Loucy (cell line): ENCODE data around the gene DPYSL4.

Experiments
- H2AFZ ChIP-seq: fragments of 200-600 bp; sonication (generic); 2 replicates; pipeline ENCODE4 v1.6.0; 2016; ENCODE audit warnings: antibody characterized with exemption, mild to moderate bottlenecking, low read length, moderate library complexity
- H3F3A ChIP-seq: fragments of 200-600 bp; 2 replicates; pipeline ENCODE4 v1.6.0; 2016; ENCODE audit warnings: antibody characterized with exemption, low read depth, mild to moderate bottlenecking
- H3K27me3 ChIP-seq: fragments of 200-600 bp; sonication (generic); 2 replicates; pipeline ENCODE4 v1.6.1; 2014; ENCODE audit warnings: low read length, mild to moderate bottlenecking; ENCODE audit not compliant: insufficient read depth, poor library complexity, severe bottlenecking
- H3K36me3 ChIP-seq: fragments of 200-600 bp; sonication (generic); 2 replicates; pipeline ENCODE4 v1.6.1; 2016; ENCODE audit warnings: low read length; ENCODE audit not compliant: insufficient read depth
- H3K4me1 ChIP-seq: fragments of 200-600 bp; sonication (generic); 2 replicates; pipeline ENCODE4 v1.5.1; 2014; ENCODE audit warnings: low read length, mild to moderate bottlenecking; ENCODE audit not compliant: insufficient read depth, poor library complexity, severe bottlenecking
- H3K4me2 ChIP-seq: fragments of 200-600 bp; sonication (generic); 2 replicates; pipeline ENCODE4 v1.6.0; 2014; ENCODE audit warnings: antibody characterized with exemption, low read length, low read depth, mild to moderate bottlenecking; ENCODE audit not compliant: poor library complexity, severe bottlenecking
- H3K4me3 ChIP-seq: fragments of 200-600 bp; sonication (generic); 2 replicates; pipeline ENCODE4 v1.5.1; 2014; ENCODE audit warnings: low read length, mild to moderate bottlenecking, mixed read lengths; ENCODE audit not compliant: poor library complexity, severe bottlenecking
- H3K79me2 ChIP-seq: fragments of 200-600 bp; sonication (generic); 2 replicates; pipeline ENCODE4 v1.6.1; 2014; ENCODE audit warnings: low read length; ENCODE audit not compliant: insufficient read depth
- H3K9ac ChIP-seq: fragments of 200-600 bp; sonication (generic); 2 replicates; pipeline ENCODE4 v1.6.0; 2014; ENCODE audit warnings: mild to moderate bottlenecking, low read depth, low read length, moderate library complexity; ENCODE audit not compliant: poor library complexity, severe bottlenecking
- H3K9me2 ChIP-seq: fragments of 200-600 bp; sonication (generic); replicated peaks from 2 replicates; pipeline ENCODE4 v1.6.1; 2016; ENCODE audit warnings: low read depth, low read length, mixed read lengths
- H3K9me3 ChIP-seq: fragments of 200-600 bp; sonication (generic); 2 replicates; pipeline ENCODE4 v1.6.1; 2014; ENCODE audit warnings: mild to moderate bottlenecking, antibody characterized with exemption, low read length, low read depth; ENCODE audit not compliant: insufficient read depth
- H4K20me1 ChIP-seq: fragments of 200-600 bp; sonication (generic); 2 replicates; pipeline ENCODE4 v1.6.0; 2014; ENCODE audit warnings: antibody characterized with exemption, low read length, mild to moderate bottlenecking; ENCODE audit not compliant: insufficient read depth, poor library complexity, severe bottlenecking
- CTCF ChIP-seq: fragments of 200-600 bp; sonication (generic); conservative IDR thresholded peaks from 2 replicates; pipeline ENCODE4 v1.5.1; 2014; ENCODE audit warnings: mild to moderate bottlenecking, antibody characterized with exemption, low read length
- EZH2phosphoT487 ChIP-seq: fragments of 200-600 bp; IDR thresholded peaks from 2 replicates; pipeline ENCODE4 v1.6.1; 2018; ENCODE audit warnings: antibody characterized with exemption, mild to moderate bottlenecking, moderate library complexity, borderline replicate concordance

DPYSL4 gene

DNA sequence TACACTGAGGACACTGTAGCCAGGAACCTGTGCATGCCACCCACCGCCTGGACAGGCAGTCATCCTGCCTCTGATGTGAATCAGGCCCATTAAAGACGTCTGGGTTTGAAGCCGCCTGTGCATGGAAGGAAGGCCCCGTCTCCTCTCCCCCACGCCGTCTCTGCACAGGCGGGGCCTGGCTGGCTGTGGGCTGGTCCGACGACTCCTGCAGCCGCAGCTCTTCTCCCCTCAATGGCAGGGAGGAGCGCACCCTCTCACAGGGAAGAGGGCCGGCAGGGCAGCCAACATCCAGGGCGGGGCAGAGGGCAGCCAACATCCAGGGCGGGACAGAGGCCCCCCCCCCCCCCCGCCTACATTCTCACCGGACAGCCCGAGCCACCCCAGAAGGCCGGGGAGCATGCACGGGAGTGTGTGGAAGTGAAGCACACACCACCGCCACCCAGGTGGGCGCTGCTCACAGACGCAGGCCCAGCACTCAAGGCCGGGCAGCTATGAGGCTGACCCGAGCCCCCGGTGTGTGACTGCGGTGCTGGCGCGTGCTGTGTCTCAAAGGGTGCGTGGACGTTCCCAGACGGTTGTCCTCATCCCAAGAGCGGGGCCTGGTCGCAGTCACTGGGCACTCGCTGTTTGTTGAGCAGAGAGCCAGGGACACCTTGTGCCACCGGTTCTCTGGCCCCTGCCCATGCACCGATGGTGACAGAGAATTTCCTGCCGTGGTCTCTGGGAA lies 19.1 kb downstream of the DPYSL4 start:
- Histone ChIP-seq H3K9ac (no peak overlapping the region), H3F3A (no peaks in the 10 kb centered on the region), H3K79me2 (no peaks in the 10 kb centered on the region), H3K9me3 (no peaks in the 10 kb centered on the region; the same call in 1 of the 2 replicates), H2AFZ (no peak overlapping the region), H3K4me2 (no peak overlapping the region), H3K4me3 (no peak overlapping the region), H3K9me2 (no peaks in the 10 kb centered on the region), H3K36me3 (no peaks in the 10 kb centered on the region), H3K4me1 (no peaks in the 10 kb centered on the region), H3K27me3 (no peaks in the 10 kb centered on the region), H4K20me1 (no peaks in the 10 kb centered on the region)
- TF ChIP-seq CTCF, result no peak
- no peak for TF ChIP-seq EZH2phosphoT487

- Histone ChIP-seq H3K27me3 (no peaks in the 10 kb centered on the region), H3K36me3 (no peaks in the 10 kb centered on the region), H3K4me3 (no peak overlapping the region), H3K79me2 (no peaks in the 10 kb centered on the region), H3F3A (no peaks in the 10 kb centered on the region), H4K20me1 (no peaks in the 10 kb centered on the region), H3K9me2 (no peaks in the 10 kb centered on the region), H3K9ac (no peak overlapping the region), H3K4me1 (no peaks in the 10 kb centered on the region), H2AFZ (no peak overlapping the region), H3K4me2 (no peak overlapping the region), H3K9me3 (no peaks in the 10 kb centered on the region; the same call in 1 of the 2 replicates)
- TF ChIP-seq CTCF (no peak), EZH2phosphoT487 (no peak)
Observed at GRCh38 chr10:132206377-132206745, 19.6 kb downstream of the DPYSL4 start.

GRCh38 chr10:132206806-132207535 lies 20.2 kb downstream of the DPYSL4 start:
- no peak overlapping the region for H3K9ac ChIP-seq
- H3K9me2 ChIP-seq, result no peaks in the 10 kb centered on the region
- no peaks in the 10 kb centered on the region for H3F3A ChIP-seq
- H3K79me2 ChIP-seq, result no peaks in the 10 kb centered on the region
- no peak overlapping the region for H3K4me2 ChIP-seq
- no peak overlapping the region for H3K4me3 ChIP-seq
- H3K9me3 ChIP-seq, result no peaks in the 10 kb centered on the region; the same call in 1 of the 2 replicates
- H3K36me3 ChIP-seq, result no peaks in the 10 kb centered on the region
- H2AFZ ChIP-seq, result no peak overlapping the region
- no peaks in the 10 kb centered on the region for H3K27me3 ChIP-seq
- TF ChIP-seq EZH2phosphoT487 (no peak), CTCF (no peak)
- H3K4me1 ChIP-seq, result no peaks in the 10 kb centered on the region
- no peaks in the 10 kb centered on the region for H4K20me1 ChIP-seq
